HT-29 (cell line): Measurements from ENCODE around the gene RGS6. TPM values are rescaled to one million over a fixed set of nuclear protein-coding genes. Genes with fewer than 3 reads are reported as not detected.

ENCODE experiments used
- DNase-seq: peaks from one replicate; pipeline ENCODE4 v3.0.0-alpha.2; 2015; ENCODE audit warnings: low spot score
- total RNA-seq: library from RNA; depleted of rRNA; stranded (reverse); fragments of >200 nt; shearing (Covaris generic); gene quantifications from 2 replicates; pipeline ENCODE4 v1.2.3, GENCODE V29; 2014

RGS6 gene
- total RNA-seq, 1 experiment from 2014 or later = not detected

DNA sequence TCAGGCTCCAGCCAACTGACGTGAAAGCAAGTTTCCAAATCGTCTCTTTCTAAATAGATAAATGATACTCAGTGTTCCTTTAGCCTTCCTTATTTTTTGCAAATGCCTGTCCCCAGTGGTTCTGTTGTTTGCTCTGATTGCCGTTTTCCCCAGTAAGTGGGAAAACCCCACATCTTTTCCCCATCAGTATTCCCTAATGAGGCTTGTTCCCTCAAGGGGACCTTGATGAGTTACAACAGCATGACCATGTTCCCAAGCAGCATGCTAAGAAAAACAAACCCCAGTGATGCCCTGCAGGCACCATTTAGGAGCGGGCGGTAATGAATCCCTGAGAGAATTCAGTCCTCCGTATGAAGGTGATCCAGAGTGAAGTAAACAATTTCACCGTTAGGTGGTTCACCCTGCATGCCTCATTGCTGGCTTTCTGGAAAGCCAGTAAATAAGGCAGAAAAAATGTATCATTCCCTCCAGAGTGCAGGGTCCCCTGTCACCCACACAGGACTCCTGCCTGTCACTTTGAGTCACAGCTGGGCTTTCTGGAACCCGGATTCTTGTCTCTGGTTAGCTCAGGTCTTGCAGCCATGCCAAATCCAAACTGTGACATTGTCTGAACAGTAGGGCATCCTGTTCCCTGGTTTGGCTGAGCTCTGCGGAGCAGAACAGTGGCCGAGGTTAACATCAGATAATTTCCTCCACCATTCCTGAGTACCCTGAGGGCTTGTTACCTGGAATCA lies 222.6 kb downstream of the RGS6 start:
- DNase-seq = no peak

DNA sequence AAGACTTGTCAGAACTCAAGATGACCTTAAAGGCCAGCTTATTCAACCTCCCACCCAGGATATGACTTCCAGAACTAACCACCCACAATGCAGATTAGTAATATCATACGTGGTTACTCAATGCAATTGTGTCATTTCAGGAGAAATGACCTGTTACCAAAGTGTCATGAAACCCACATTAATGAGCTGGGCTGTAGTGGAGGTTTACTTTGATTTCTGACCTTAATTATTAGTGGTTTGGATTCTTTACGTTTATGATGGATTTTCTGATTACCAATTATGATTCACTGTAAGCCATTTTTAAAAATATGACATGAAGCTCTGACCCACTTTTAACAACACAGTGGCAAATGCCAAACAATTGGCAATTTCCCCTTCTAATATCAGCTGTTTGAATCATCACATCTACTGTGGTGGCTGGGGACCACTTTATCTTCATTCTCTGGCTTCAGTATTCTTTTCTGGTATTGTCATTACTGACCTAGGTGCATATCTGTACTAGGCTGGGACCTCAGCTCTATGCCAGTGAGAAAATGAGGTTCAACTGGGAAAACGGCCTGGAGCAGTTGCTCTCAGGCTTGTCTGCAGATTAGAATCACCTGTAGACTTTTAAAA lies 223.3 kb downstream of the RGS6 start:
- no peak for DNase-seq

DNA sequence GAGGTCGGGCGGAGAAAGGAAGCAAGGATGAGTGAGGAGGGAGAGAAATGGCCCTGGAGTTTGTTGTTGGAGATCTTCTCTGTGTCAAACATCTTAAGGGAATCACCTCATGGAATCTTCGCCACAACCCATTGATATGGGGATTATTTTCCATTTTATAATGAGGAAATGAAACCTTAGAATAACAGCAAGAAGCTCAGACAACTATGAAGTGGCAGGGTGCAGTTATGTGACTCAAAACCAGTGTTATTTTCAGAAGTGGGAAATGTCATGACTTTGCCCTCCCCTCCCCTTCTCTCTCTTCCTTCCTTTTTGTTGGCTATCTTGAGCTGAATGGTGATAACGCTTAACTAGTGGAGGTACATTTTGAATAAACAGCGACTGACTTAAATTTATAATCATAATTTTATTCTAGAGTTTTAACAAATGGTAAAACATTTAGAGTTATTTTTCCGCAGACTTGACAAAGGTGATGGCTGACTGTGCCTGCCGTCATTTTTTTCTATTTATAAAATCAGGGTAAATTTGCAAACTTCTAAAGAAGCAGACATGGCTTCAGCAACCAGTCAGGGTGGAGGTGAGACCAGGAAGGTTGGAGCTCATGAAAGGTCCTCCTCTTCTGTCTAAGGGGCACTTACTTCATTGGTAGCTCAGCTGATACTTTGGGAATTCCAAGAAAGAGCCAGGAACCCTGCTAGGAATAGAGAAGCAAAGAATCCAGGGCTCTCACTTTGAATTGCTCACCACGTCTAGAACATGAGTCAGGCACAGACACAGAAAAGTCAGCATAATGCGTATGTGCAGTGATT lies 232.4 kb downstream of the RGS6 start:
- no peak for DNase-seq

DNA sequence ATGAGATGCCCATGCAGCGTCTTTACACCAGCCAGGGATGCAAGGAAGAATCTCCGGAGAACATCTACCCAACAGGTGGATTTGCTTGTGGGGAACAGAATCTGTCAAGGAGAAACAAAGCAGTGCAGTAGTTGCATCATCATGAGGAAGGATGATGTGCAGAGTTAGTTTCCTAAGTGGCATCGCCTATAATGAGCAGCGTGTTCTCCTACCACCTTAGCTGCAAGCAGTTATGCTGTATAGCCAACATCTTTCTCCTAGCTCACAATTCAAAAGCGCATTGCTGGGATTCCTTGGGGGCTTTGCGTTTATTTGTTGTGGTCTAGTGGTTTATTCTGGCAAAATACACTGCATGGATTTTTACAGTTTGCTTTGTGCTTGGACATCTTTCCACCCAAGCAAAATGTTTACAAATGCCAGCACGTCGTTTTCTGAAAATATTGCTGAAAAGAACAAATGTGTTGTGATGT lies 233.0 kb downstream of the RGS6 start:
- DNase-seq = no peak

DNA sequence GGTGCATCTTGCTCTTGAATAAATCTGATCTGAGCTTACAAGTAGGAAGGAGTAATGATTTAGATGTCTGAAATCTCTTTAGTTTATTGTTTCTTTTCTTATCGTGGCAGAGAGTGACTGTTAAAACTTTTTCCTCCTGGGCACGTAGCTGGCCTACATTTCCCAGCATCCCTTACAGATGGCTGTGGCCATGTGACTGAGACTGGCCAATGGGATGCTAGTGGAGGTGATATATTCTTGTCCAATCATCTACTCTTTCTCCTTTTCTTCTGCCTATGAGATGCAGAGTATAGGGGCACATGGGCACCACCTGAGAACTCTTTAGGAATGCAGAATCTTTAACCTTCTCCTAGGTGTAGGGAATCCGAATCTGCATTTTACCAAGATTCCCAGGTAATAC lies 237.3 kb downstream of the RGS6 start:
- peak; percentile 26 for DNase-seq

DNA sequence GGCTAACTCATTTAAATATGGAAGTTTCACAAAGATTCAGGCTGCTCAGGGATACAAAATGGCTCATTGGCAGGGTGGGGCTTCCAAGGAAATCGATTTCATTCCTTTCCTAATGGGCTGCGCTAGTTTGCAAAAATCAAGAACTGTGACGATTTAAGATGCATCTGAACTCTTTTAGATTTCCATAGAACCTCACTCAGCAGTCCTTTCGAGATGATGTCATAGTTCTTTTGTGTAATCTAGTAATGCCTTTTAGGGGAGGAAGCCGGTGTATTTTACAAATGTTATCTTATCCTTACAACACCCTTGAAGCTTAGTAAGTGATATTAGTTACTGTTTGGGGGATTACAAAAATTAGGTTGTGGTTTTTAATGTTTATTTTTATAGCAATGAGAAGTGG lies 239.8 kb downstream of the RGS6 start:
- DNase-seq = no peak

DNA sequence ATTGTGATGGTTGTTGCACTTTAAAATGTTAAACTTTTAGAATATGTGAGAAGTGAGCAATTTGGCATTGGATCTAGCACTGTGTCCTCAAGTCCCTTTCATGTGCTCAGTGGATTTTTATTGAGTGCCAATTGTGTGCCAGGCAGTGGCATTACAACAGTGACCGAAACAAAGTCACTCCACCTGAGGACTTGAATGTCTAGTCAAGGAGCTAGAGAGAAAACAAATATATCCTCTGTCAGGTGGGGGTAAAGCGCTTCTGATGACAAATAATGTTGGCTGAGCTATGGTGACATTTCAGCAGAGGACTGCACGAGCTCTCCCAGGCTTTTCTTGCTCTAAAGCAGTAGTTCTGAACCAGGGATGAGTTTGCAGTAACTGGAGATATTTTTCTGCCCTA lies 240.4 kb downstream of the RGS6 start:
- no peak for DNase-seq

DNA sequence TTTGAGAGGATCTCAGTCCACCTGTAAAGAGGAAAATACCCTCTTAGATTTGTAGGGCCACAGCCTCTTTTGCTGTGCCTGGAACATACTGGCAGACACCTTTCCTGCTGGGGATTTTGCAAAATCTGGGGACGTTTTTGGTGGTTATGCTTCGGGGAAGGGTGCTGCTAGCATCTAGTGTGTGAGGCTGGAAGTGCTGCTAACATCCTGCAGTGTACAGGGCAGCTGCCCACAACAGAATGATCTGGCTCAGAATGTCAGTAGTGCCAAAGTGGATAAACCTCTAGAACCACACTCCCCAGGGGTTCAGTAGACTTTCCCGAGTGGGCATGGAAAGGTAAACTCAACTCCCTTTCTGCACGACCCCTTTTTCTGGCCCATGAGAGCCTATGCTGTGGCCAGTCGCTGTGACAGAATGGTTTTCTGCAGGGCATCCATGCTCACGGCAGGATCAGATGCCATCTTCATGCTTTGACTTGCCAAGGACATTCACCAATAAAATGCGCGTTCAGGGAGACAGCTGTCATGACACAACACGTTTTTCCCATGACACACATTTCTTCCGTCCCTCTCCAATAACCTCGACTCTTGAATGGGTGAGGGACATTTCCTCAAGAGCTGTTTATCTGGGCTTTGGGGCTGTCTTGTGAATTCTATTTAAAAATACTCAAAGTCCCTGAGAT lies 240.9 kb downstream of the RGS6 start:
- no peak for DNase-seq

DNA sequence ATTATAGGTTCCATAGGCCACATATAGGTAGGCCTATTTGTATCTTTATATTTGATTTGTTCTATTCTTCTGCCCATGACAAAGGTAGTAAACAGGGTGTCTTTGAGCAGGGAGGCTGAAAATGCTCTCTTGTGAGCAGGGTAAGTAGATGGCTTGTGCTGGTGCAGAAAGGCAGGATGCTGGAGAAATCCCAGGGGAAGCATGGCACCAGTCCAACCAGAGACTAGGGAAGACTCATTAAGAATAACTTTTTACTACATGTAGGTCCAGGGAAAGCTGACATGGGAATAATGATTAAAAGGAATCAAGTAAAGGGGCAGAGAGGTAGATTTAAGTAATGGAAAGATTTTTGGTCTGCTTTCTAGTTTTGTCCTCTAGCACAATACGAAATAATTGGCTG lies 245.0 kb downstream of the RGS6 start:
- no peak for DNase-seq

DNA sequence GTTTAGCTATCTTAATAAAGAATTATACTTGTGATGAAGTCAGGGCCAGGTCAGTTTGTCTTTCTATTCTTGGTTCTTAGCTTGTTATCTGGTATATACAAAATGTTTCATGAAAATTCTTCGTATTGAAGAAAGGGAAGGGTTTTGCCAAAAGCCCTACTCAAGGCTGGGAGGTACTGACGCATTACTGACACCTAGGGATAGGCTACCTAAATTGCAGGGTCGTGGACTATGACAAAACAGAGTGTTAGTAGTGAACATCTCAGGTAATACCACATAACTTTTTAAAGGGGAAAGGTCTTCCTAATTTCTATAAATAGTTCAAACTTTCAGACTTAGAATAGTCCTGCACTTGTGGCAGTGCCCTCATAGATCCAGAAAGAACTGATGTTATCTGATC lies 246.3 kb downstream of the RGS6 start:
- DNase-seq = no peak

DNA sequence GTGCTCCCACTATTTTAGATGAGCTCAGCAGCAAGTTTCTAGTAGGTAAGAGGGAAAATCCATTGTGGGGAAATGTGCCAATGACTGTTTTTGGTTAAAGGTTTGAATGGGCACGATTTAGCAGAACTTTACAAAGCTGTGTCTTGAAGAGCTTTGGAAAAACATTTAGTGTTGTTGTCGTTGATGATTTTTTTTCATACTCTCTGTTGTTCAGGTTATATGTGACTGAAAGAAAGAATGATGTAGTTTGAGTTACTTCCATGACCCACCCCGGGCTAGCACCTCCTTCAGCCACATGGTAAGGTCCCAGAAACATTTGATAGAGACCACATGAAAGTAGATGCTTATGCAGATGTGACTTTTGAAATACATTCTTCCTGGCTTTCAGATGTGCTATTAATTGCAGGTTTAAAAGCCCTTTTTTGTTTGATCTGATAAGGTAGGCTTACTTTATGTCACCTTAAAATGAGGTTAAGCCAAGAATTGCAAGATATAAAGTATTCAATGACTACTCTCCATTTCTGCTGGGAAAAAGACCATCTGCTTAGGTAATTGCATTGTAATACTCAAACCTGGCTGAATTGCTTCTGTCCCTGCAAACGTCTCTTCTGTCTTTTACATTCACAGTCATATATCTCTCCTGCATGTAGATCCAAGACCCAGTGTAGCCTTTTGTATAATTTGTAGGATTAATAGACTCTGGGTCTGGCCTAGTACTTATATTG lies 250.6 kb downstream of the RGS6 start:
- DNase-seq = no peak

DNA sequence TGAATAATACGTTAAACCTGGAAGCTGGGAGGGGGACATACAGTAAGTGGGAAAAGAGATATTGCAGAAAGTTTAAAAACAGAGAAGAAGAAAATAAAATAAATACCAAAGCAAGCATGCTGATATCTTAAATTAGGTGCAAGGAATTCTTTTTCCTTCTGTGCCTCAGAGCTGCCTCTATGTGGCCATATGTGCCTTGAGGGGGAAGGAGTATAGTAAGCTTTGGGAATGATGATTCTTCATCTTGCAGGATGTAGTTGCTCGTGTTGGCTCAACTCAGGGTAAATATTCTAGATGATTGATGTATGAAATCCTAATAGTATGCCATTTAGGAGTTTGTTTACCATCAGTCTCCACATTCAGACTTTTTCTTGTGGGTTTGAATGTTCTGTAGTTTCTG lies 251.4 kb downstream of the RGS6 start:
- no peak for DNase-seq

DNA sequence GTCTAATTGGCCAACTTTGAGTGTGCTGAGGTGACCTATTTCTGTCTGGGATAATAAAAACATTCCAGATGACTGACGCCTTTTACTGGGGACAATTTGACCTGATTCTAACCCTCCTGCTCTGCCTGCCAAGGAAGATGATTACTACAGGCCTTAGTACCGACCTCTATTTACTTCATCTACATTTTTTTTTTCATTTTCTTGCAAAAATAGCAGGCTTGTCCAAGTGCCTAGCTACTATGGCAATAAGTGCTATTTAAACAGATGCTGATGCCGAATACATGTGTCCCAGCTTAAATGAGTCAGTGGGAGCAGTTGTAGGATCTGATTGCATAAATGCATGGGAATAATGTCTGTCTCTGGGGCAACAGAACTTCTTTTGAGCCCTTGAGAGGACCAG lies 254.3 kb downstream of the RGS6 start:
- DNase-seq = no peak

DNA sequence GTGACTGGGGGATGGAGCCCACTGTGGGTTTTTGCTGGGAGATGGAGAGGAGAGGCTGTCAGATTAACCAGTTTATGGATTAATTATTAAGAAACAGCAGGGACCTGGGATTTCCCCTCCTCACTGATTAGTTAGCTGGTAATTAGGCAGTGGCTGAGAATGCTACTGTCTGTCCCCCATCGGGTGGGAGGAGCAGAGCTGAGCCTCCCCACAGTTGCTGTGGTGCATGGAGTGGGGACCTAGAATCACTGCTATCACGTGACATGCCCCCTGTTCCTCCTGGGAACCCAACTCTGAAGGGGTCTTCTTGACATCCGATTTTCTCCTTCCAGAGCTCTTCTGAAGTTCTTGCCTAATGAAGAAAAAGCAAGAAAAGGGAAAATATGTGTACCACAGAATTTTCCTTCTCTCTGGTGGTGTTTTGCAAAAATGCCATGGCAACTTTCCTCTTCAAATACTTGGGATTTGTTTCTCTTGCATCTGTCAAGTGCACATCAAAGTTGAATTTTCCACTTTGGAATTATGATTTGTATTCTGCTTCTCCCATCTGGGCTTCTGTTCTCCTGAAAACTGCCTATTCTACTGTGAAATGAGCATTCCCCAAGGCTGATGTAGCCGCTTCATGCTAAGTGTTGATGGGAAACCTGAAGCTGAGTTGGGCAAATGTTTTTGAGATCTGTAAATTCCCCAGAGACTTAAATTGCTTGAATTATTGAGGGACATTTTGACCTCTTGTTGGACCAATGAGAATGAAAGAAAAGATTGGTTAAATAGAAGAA lies 264.2 kb downstream of the RGS6 start:
- no peak for DNase-seq

DNA sequence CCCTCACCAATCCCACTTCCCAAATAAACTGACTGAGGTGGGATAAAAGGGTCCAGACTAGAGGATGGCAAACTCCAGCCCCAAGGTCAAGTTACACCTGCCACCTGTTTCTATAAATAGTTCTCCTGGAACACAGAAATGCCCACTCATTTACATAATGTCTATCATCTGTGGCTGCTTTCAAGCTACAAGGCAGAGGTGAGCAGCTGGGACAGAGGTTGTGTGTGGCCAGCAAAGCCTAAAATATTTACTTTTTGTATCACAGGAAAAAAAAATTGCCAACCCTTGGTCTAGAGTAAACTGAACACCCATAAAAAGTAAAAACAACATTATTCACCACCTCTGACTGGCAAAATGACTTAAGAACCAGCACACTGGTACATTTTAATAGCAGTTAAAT lies 269.4 kb downstream of the RGS6 start:
- DNase-seq = no peak

DNA sequence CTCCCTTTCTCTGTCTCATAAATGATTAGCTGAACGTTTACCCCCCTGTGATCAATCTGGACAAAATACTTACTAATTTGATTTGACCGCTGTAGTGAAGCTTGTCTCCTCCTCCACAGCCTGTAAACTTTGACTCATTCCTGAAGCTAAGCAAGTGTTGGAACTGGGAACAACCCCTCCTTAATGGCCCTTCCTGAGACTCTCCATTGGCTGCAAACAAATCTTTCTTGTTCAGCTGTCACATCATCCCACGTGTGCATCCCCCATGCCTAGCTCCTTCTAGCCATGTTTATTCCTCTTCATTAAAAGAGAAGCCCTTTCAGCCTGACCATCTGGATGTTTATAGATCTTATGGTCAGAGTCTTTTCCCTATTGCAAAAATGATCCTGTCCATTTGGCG lies 281.2 kb downstream of the RGS6 start:
- DNase-seq = no peak

DNA sequence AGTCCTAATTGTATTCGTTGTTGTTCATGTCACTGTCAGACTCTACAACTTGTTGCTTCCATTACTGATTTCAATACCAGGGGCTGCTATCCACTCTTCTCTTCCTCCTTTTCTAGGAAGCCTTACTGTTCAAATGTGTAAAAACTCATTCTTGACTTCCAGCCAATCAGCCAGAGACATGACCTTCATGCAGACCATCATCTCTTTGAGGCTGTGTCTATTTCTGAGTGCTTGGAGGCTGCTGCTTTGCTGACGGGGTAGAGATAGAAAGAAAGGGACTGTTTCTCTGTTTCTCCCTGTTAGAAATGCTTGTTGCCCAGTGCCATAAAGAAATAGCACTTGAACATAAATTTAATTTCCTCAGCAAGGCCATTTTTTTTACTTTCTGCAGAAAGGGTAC lies 282.9 kb downstream of the RGS6 start:
- no peak for DNase-seq

DNA sequence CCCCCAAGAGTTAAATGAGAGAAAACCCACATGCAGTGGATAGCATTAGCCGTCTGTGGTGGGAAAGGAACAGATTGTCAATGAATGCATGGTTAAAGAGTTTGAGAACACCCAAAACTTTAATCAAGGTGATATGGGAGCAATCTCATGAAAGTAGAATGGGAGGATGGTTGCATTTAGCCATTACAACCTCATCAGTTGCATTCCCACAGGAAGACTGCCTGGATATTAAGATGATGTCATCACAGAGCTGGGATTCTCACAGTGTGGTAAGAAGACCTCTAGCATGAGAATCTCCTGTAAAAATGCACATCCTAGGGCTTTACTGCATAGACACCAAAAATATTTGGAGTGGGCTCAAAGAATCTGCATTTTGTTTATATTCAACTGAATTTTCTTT lies 284.9 kb downstream of the RGS6 start:
- no peak for DNase-seq

DNA sequence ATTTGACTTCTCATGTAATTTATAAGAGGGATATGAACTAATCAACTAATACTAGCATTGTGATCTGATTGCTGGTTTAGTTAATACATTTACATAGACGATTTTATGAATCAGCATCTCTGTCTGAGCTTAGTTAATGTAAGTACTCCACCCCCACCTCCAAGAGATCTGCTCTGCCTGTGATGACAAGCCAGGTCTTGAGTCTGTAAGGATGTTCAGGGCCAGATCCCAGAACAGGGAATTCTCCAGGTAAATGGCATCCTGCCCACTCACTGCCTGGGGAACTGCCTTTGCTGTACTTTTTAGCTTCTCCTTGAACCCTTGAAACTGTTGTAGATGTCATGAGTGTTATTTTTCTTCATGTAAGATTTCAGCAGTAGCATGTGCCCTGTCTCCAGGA lies 289.8 kb downstream of the RGS6 start:
- DNase-seq = no peak

DNA sequence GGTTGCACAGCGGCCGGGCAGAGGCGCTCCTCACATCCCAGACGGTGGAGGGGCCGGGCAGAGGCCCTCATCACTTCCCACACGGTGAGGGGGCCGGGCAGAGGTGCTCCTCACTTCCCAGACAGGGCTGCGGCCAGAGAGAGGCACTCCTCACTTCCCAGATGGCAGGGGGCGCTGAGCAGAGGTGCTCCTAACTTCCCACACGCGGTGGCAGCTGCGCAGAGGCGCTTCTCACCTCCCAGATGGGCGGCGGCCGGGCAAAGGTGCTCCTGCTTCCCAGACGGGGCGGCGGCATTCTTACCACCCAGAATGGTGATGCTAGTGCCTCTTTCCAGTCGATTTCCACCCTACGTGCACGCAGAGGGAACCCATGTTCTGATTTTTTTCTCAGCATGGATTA lies 304.4 kb downstream of the RGS6 start:
- DNase-seq = no peak
